ENCODE data around the gene BORCS6. TPM values are rescaled to one million over a fixed set of nuclear protein-coding genes. Genes with fewer than 3 reads are reported as not detected.

Gene BORCS6
- total and polyA plus RNA-seq, 9 of the 15 experiments (the other 6 are each of a cell fraction or from before 2014, with no cell fraction given): 0.01 to 7.4 (median 2.3) TPM

DNA sequence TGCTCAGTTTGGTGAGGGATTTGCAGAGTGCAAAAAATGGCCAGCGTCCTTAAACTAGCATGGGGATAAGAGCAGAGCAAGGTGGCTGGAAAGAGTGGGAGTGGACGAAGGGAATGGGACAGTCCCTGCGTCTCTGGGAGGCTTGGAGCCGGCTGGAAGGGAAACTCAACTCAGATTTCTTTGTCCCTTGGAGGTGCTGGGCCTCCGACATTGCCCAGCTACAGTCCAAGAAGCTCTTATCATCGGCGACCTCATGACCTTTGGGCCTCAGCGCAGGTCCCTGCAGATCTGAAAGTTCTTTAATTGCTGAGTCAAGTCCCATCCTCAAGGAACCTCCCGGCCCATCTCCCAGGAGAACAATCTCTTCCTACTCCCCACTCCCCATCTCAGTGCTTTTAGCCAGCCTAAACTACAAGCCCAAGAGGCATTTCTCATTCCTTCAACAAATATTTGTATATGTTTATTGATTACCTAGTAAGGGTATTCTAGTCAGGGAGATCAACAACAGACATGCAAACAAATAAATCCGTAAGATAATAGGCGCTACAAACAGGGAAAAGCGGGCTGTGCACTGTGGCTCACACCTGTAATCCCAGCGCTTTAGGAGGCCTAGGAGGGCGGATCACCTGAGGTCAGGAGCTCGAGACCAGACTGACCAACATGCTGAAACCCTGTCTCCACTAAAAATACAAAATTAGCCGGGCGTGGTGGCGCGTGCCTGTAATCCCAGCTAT, 12.8 kb downstream of the BORCS6 start:
- intact Hi-C loops (cut with micrococcal nuclease) (no loop called here), in situ Hi-C loops (cut with MboI) (no loop called here)
- 50% methylated on average over 19 of the region's 19 CpGs for WGBS (ENCODE audit: insufficient coverage, low coverage, missing lambda C conversion rate)
- Histone ChIP-seq H3K79me2 (ENCODE audit: control insufficient read depth, insufficient read depth, low read length) (peaks cover 10% of the 10 kb centered on the region), H3K36me3 (ENCODE audit: control insufficient read depth, insufficient read depth, low read length) (no peaks in the 10 kb centered on the region), H3K9ac (ENCODE audit: insufficient read depth in 1 of 2, low read depth in 2 of 2, low read length in 2 of 2) (peak overlapping the region; percentile 75 to 95; a peak in 3 of 4 replicates), H2AFZ (ENCODE audit: low read depth, low read length) (peak overlapping the region; percentile 93), H3K4me1 (replicated peaks in 1 of 2; ENCODE audit: control insufficient read depth in 2 of 2, insufficient read depth in 2 of 2, low read length in 2 of 2) (peaks cover 25 to 34% of the 10 kb centered on the region in 2 experiments; a peak in 4 of 5 replicates), H3K4me3 (peak overlapping the region; percentile 54), H3K27me3 (ENCODE audit: control insufficient read depth in 2 of 2, insufficient read depth in 2 of 2, low read length in 2 of 2) (no peaks in the 10 kb centered on the region), H3K27ac (ENCODE audit: extremely low read depth, low read depth, low read length) (peak overlapping the region; percentile 78; the same call in 1 of the 3 replicates), H3K9me1 (ENCODE audit: control insufficient read depth, insufficient read depth, low read length) (no peaks in the 10 kb centered on the region), H3K4me2 (ENCODE audit: insufficient read depth, low read length) (peak overlapping the region; percentile 88), H3K9me3 (replicated peaks; ENCODE audit: control insufficient read depth, insufficient read depth, low read depth, low read length) (no peaks in the 10 kb centered on the region), H4K20me1 (replicated peaks; ENCODE audit: control insufficient read depth, insufficient read depth, low read length) (no peaks in the 10 kb centered on the region; the same call in 1 of the 2 replicates)
- POLR2A ChIA-PET: interaction anchor here (0.6 to 1.0 kb wide), 3 partner anchors 21 to 506 kb away, joined by 3 to 4 read pairs (median 3); no protein-coding TSS in a partner anchor
- BruUV-seq (replicated peaks): no TSS peak
- FAIRE-seq (peak; percentile 58), ATAC-seq (no peak), DNase-seq (ENCODE audit: extremely low read depth in 1 of 4, low spot score in 3 of 4) (peak in 2 of 4 experiments; percentile 23 to 75)
- CTCF ChIA-PET (ENCODE audit: low intra/inter-chr PET ratio): no interaction called here
- no peak for TF ChIP-seq TRIM28 (IDR thresholded peaks at IDR 0.05)
- no peak for TF ChIP-seq ZNF282 (CRISPR knock-in tag; IDR thresholded peaks at IDR 0.05)
- TF ChIP-seq RCOR1 (IDR thresholded peaks at IDR 0.05; ENCODE audit: borderline replicate concordance in 1 of 2, low read depth in 2 of 2, low read length in 2 of 2): peak in 1 of 2 experiments; percentile 45; a peak in 1 of 4 replicates
- TF ChIP-seq SAFB (IDR thresholded peaks at IDR 0.05; ENCODE audit: borderline replicate concordance, low read depth, low read length): no peak
- TF ChIP-seq FOXJ3 (CRISPR knock-in tag; IDR thresholded peaks at IDR 0.05): no peak
- peak; percentile 5; the same call in 1 of the 2 replicates for TF ChIP-seq MAFK (IDR thresholded peaks at IDR 0.05; ENCODE audit: low read length)
- TF ChIP-seq ZFPM2 (CRISPR knock-in tag; IDR thresholded peaks at IDR 0.05): no peak
- TF ChIP-seq ZBTB17 (CRISPR knock-in tag; IDR thresholded peaks at IDR 0.05): no peak
- TF ChIP-seq ZFX (CRISPR knock-in tag; IDR thresholded peaks at IDR 0.05): peak; percentile 35; the same call in 1 of the 2 replicates
- TF ChIP-seq NRF1 (conservative IDR thresholded peaks at IDR 0.05 in 1 of 2, IDR thresholded peaks at IDR 0.05 in 1 of 2): peak; percentile 48 to 59
- peak; percentile 77 for TF ChIP-seq C11orf30 (IDR thresholded peaks at IDR 0.05; ENCODE audit: low read depth)
- TF ChIP-seq CXXC5 (CRISPR knock-in tag; IDR thresholded peaks at IDR 0.05): peak; percentile 23; the same call in 1 of the 2 replicates
- TF ChIP-seq, protein P1, sequence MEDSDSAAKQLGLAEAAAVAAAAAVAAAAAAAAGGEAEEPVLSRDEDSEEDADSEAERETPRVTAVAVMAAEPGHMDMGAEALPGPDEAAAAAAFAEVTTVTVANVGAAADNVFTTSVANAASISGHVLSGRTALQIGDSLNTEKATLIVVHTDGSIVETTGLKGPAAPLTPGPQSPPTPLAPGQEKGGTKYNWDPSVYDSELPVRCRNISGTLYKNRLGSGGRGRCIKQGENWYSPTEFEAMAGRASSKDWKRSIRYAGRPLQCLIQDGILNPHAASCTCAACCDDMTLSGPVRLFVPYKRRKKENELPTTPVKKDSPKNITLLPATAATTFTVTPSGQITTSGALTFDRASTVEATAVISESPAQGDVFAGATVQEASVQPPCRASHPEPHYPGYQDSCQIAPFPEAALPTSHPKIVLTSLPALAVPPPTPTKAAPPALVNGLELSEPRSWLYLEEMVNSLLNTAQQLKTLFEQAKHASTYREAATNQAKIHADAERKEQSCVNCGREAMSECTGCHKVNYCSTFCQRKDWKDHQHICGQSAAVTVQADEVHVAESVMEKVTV (CRISPR knock-in tag; IDR thresholded peaks at IDR 0.05): no peak
- peak; percentile 23; the same call in 1 of the 2 replicates for TF ChIP-seq NR2C1 (IDR thresholded peaks at IDR 0.05)
- TF ChIP-seq NR2C1 (tag; IDR thresholded peaks at IDR 0.05): peak; percentile 60
- TF ChIP-seq HEY1 (CRISPR knock-in tag; IDR thresholded peaks at IDR 0.05; ENCODE audit: borderline replicate concordance): no peak
- TF ChIP-seq NR2C2 (CRISPR knock-in tag; IDR thresholded peaks at IDR 0.05): no peak
- peak; percentile 82 for TF ChIP-seq NR2C2 (tag; IDR thresholded peaks at IDR 0.05)
- TF ChIP-seq, protein P2, sequence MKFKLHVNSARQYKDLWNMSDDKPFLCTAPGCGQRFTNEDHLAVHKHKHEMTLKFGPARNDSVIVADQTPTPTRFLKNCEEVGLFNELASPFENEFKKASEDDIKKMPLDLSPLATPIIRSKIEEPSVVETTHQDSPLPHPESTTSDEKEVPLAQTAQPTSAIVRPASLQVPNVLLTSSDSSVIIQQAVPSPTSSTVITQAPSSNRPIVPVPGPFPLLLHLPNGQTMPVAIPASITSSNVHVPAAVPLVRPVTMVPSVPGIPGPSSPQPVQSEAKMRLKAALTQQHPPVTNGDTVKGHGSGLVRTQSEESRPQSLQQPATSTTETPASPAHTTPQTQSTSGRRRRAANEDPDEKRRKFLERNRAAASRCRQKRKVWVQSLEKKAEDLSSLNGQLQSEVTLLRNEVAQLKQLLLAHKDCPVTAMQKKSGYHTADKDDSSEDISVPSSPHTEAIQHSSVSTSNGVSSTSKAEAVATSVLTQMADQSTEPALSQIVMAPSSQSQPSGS (CRISPR knock-in tag; IDR thresholded peaks at IDR 0.05): no peak
- TF ChIP-seq NFATC3 (IDR thresholded peaks at IDR 0.05): no peak
- peak; percentile 42; the same call in 1 of the 2 replicates for TF ChIP-seq ESRRA (IDR thresholded peaks at IDR 0.05; ENCODE audit: borderline replicate concordance, low read depth)
- TF ChIP-seq MAFG (tag; conservative IDR thresholded peaks at IDR 0.05): peak; percentile 74; the same call in 1 of the 2 replicates
